DMS 273 (cell line): ENCODE results near the gene PLA2G4E.

Source experiments
- DNase-seq: peaks from one replicate; lab custom pipeline; 2025; ENCODE audit not compliant: unreplicated experiment; lab: John Stamatoyannopoulos, UW

PLA2G4E gene

GRCh38 chr15:42053010-42053409, 32.2 kb upstream of the PLA2G4E start:
- DNase-seq = no peak

- DNase-seq = no peak
Observed at GRCh38 chr15:42050484-42051255, 29.8 kb upstream of the PLA2G4E start.

- DNase-seq = no peak
Observed at GRCh38 chr15:42048821-42049200, 28.0 kb upstream of the PLA2G4E start.

- no peak for DNase-seq
Observed at GRCh38 chr15:42048080-42048820, 27.4 kb upstream of the PLA2G4E start.

- DNase-seq = no peak
Observed at GRCh38 chr15:42046597-42046996, 25.8 kb upstream of the PLA2G4E start.

- peak; percentile 3 for DNase-seq
Observed at GRCh38 chr15:42045211-42045615, 24.4 kb upstream of the PLA2G4E start.

GRCh38 chr15:42042602-42043400, 22.0 kb upstream of the PLA2G4E start:
- DNase-seq = no peak

GRCh38 chr15:42038401-42038800, 17.6 kb upstream of the PLA2G4E start:
- no peak for DNase-seq

GRCh38 chr15:42037656-42038055, 16.8 kb upstream of the PLA2G4E start:
- DNase-seq = peak; percentile 42

- no peak for DNase-seq
Observed at GRCh38 chr15:42036966-42037365, 16.1 kb upstream of the PLA2G4E start.

- no peak for DNase-seq
Observed at GRCh38 chr15:42036112-42036905, 15.5 kb upstream of the PLA2G4E start.

GRCh38 chr15:42035435-42035761, 14.6 kb upstream of the PLA2G4E start:
- no peak for DNase-seq

- DNase-seq = no peak
Observed at GRCh38 chr15:42034628-42035434, 14.0 kb upstream of the PLA2G4E start.

- no peak for DNase-seq
Observed at GRCh38 chr15:42033214-42033873, 12.5 kb upstream of the PLA2G4E start.

- no peak for DNase-seq
Observed at GRCh38 chr15:42032376-42033213, 11.8 kb upstream of the PLA2G4E start.

GRCh38 chr15:42031198-42031915, 10.5 kb upstream of the PLA2G4E start:
- peak; percentile 44 for DNase-seq

- no peak for DNase-seq
Observed at GRCh38 chr15:42027521-42027920, 6.7 kb upstream of the PLA2G4E start.

GRCh38 chr15:42024303-42024702, 3.5 kb upstream of the PLA2G4E start:
- no peak for DNase-seq
